Thoracic aorta endothelial cell (primary cell): ENCODE results near the gene PRG3. TPM values are rescaled to one million over a fixed set of nuclear protein-coding genes. Genes with fewer than 3 reads are reported as not detected.

Experiments
- total RNA-seq: library from RNA; depleted of rRNA; stranded (reverse); fragments of >200 nt; gene quantifications from 2 replicates; pipeline ENCODE4 v1.2.3, GENCODE V29; 2012

Gene PRG3, protein sequence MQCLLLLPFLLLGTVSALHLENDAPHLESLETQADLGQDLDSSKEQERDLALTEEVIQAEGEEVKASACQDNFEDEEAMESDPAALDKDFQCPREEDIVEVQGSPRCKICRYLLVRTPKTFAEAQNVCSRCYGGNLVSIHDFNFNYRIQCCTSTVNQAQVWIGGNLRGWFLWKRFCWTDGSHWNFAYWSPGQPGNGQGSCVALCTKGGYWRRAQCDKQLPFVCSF
- not detected in 2 replicates for total RNA-seq

GRCh38 chr11:57380975-57381374 is at the start of gene PRG3:
Gene PRG3, minus strand, starts transcription at chr11:57381150. Its CDS starts 442 bp downstream, at chr11:57380708.

DNA sequence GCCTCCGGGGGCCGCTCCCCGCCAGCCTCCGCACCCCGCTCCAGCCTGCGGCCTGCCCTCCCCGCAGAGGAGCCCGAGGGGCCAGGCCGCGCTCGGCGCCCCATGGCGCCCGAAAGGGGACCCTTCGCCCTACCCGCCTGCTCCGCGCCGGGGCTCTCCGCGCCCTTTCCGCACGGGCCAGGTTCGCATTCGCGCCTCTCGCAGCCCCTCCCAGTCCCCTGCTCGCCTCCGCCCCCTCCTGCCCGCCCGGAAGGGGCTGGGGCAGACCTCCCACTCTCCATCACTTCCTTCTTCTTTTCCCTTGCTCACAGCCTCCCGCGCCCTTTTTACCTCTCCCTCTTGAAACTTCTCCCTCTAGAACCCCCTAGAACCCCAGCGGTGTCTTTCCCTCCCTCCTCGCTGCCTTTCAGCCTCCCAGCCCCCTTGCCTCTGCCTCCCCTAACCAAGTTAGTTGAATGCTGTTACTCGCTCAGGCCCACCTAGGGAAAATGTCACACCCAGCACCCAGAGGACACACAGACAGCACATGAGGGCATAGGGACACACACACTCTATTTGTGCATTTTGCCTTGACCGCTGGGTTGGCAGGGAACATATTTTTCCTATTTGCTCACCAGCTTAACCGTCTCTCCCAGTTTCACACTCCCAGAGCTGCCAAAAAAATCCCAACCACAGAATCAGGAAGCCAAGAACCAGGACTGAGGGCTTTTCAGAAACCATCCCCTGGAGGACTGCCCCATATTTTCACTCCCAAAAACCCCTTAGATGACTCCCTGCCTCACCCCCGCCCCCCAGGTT is 46.2 kb upstream of the PRG3 start, which contains the start of gene SLC43A3:
Gene SLC43A3 (minus strand): TSS at position 193 of the 798 bp plus-strand sequence. CDS start 949 bp downstream, outside the sequence.

GRCh38 chr11:57390535-57390934 is 9.6 kb upstream of the PRG3 start, which contains the start of gene PRG2:
Gene PRG2, minus strand, starts transcription at chr11:57390650. Its CDS starts 706 bp downstream, at chr11:57389944.

DNA sequence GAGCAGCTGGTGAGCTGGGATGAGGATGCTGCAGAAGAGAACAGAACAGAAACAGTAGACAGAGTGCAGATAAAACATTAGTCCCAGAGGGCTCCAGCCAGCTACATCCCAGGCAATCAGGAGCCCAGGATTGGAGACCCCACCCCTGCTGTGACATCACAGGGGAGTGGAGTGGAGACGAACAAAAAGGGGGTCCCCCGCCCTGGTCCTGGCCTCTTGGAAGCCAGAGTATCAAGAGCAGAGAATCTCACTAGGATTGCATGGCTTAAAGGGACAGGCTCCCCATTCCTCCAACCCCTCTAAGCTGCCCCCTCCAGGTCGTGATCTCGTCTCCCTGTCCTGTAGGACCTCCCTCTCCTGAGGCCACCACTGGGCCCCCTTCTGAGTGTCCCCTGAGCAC is 42.8 kb downstream of the PRG3 start, which contains the start of gene P2RX3:
Gene P2RX3 (plus strand): TSS at position 211 of the 400 bp plus-strand sequence. CDS start 199 bp downstream, outside the sequence.

DNA sequence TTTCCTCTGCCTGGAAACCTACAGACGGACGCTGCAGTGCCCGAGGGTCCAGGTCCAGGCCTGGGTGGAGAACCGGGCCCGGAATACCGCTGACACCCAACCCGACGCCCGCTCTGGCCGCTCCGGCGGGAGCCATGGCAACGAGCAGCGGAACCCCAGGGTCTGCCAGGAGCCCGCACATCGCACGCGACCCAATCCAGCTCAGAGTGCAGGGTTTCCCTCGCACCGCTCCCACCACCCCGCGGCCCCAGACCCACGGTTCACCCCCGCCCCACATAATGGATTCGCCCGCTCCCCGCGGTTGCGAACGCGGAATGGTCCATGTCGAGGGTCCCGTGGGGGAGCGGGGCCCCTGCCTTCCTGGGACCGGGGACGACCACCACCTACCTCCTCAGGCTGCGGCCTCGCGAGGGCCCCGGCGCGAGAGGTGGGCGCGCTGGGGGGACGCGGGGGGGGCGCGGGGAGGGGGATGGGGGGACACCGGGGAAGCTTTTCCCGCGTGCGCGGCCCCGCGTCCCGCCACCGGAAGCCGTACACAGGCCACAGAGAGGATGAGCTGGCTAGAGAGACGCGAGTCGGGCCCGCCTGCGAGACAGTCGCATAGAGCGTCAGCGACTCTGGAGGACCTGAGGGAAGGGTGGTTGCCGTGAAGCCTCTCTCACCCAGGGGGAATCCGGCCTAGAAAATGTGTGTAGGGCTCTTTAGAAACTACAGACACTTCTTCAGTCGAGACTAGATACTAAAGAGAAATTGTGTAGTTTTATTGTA is 45.4 kb downstream of the PRG3 start, which contains the start of gene SSRP1:
Gene SSRP1 (minus strand): TSS at position 550 of the 768 bp plus-strand sequence. CDS start 771 bp downstream, outside the sequence.

Other genes starting within 250 kb of the PRG3 start
- gene LRRC55, start 199.2 kb downstream of the PRG3 start, total RNA-seq, result not detected in 2 replicates
- gene APLNR, start 143.9 kb downstream of the PRG3 start, total RNA-seq, result 0.13 TPM in 1 of 2 replicates, not detected in the other
- gene TNKS1BP1, start 56.2 kb downstream of the PRG3 start, total RNA-seq, result 46.7 and 50.9 TPM in 2 replicates
- 123 and 143 TPM in 2 replicates for gene SSRP1, start 45.3 kb downstream of the PRG3 start, total RNA-seq
- gene P2RX3, start 42.8 kb downstream of the PRG3 start, total RNA-seq, result not detected in 2 replicates
- 0.07 and 0.13 TPM in 2 replicates for gene PRG2, start 9.5 kb upstream of the PRG3 start, total RNA-seq
- 120 and 156 TPM in 2 replicates for gene SLC43A3, start 46.0 kb upstream of the PRG3 start, total RNA-seq
- 0.22 and 0.27 TPM in 2 replicates for gene RTN4RL2, start 79.4 kb upstream of the PRG3 start, total RNA-seq
- 10.4 and 15.4 TPM in 2 replicates for gene SLC43A1, start 134.6 kb upstream of the PRG3 start, total RNA-seq
- gene TIMM10, start 149.6 kb upstream of the PRG3 start, total RNA-seq, result 48.7 and 66.3 TPM in 2 replicates
- gene SMTNL1, start 156.4 kb upstream of the PRG3 start, total RNA-seq, result not detected in 2 replicates
- gene UBE2L6, start 186.5 kb upstream of the PRG3 start, total RNA-seq, result 15.6 and 18.7 TPM in 2 replicates
- 0.14 TPM in 1 of 2 replicates, not detected in the other for gene SERPING1, start 216.5 kb upstream of the PRG3 start, total RNA-seq